ENCODE measurements around the gene TADA2B.

TADA2B gene

DNA sequence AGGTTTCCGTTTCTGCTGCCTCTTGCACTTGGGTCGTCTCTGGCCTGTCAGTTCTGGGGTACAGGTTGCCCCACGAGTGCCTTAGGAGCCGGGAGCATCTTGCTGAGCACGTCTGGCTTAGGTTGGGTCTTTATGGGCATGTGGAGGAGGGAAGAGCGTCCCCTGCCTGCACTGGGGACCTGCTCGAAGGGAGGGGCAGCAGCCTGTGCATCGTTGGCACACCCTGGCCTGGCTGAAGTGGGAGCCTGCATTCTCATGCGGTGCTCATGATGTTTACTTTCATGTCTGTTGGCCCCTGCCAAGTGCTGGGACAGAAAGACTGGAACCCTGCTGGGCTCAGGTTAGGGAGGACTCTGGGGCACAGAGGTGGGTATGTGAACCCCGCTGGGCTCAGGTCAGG lies 23.8 kb upstream of the TADA2B start:
- no peak for DNase-seq

DNA sequence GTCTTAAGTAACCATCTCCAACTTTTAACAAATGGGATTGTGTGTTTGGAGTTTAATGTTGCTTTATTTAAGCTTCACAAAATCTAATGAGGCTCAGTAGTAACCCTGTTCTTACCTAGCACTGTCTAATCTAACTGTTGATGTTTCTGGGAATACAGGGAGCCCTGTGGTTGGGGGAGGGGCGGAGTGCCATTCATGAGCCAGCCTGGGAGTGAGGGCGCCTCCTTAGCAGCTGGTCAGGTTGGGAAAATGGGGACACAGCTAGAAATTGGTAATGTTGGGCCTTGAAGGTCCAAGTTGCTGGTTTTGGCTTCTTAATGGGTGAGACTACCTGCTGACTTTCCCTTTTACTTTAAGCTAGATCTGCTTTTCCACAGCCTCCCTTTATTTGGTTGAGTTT lies 22.9 kb upstream of the TADA2B start:
- DNase-seq: no peak

DNA sequence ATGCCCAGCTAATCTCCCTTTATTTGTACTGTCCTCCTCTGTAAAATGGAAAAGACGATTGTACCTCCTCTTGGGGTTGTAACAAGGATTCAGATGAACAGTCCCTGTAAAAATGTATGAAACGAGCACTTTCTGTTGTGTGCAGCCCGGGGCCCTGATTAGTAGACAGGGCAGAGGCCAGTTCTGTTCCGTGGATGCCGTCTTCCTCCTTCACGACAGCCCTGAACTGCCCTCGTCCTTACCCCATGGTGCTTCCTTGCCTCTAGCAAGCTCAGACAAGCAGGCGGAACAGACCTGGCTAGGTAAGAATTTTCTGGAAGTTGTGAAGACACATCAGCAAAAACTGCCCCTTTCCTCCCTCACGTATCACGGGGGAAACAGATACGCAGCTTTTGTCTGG lies 22.3 kb upstream of the TADA2B start:
- DNase-seq: no peak

DNA sequence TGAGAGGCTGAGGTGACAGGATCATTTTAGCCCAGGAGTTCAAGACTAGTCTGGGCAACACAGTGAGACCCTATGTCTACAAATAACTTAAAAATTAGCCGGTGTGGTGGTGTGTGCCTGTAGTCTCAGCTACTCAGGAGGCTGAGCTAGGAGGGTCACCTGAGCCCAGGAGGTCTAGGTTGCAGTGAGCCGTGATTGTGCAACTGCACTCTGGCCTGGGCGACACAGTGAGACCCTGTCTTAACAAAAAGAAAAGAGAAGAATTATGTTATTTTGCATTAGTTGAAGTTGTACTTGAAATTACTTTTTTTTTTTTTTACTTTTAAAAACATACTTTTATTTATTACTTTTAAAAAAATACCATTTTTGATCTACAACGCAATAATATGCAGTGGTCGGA lies 21.8 kb upstream of the TADA2B start:
- no peak for DNase-seq

DNA sequence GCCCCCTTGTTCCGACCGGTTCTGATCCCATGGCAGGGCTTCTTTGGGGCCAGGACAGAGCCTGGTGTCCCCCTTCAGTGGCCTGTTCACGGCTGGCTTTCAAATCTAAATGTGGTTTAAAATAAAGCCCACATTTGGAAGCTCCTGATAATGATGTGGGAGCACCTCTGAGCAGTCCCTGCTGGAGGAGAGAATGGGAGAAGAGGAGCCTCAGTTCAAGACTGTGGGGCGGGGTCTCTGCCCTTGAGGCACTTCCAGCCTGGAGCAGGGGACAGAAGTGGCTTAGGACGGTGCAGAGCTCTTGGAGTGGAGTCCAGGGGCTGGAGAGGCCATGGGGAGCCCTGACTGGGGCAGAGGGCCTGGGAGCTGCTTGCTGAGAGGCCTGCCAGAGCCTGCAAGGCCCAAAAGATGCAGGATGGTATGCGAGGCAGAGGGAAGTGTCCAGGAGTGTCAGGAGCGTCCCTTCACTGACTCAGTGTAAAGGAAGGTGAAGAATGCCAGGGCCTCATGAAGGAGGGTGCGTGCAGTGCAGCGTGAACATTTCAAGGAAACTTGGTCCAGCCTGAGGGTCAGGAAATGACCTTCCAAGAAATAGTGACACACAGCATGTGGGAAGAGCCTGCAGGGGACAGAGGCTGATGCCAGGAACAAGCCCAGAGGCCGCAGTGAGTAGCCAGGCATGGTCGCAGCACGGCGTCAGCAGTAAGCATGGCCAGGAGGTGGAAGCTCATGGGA lies 21.1 kb upstream of the TADA2B start:
- DNase-seq: no peak

DNA sequence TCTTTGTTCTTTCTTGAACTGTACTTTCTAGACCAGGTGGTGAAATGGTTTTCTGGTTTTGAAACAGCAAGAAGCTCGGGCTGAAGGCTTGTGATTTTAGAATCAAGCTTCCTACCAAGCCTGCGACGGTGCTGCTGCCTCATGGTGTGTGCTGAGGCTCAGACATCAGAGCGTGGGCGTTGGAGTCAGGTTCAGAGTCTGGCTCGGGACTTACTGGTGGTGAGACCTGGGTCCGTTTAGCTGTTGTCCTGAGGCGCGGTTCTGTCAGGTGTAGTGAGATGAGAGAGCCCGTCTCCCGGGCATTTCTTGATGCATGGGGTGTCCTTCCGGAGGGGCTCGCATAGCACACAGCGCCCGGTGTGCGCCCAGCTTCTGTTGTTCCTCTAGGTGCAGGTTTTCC lies 19.7 kb upstream of the TADA2B start:
- DNase-seq: no peak

DNA sequence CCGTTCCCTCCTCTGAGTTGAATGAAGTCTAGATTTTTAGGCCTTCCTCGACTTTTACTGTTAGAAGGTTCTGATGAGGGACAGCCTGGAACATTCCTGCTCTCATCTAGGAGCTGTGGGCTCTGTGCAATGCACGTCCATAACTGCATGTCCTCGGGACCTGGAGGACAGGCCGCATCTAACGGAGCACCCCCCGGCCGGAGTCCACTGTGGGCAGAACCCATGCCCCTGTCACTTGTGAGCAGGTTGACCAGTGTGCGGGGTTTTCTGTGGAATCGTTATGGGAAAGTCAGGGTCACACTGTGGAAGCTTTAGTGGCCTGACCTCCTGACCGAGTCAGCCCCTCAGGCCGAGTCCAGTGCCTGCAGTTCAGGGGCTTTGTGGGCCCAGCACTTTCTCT lies 19.3 kb upstream of the TADA2B start:
- DNase-seq: no peak

DNA sequence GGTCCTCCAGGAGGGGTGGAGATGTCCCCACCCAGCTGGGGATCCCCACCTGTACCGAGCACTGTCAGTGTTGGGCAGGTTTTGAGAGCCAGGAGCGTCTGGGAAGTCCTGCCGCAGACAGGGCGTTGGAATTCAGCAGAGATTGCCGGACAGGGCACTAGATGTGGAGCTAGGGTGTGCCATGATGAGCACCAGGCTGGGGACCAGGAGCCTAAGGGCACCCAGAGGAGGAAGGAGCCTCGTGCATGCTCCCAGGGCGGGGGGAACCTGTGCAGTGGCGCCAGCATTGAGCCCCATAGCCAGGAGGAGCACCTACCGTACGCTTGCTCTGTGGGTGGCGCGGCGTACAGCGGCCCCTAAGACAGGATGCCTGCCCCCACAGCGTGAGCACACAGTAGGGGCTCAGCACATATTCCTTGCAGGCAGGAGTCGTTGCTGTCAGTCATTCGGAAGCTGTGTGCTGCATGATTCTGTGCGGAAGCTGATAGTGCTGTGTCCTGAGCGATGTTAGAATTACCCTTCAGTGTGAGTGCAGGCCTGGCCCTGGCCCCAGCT lies 18.8 kb upstream of the TADA2B start:
- no peak for DNase-seq

DNA sequence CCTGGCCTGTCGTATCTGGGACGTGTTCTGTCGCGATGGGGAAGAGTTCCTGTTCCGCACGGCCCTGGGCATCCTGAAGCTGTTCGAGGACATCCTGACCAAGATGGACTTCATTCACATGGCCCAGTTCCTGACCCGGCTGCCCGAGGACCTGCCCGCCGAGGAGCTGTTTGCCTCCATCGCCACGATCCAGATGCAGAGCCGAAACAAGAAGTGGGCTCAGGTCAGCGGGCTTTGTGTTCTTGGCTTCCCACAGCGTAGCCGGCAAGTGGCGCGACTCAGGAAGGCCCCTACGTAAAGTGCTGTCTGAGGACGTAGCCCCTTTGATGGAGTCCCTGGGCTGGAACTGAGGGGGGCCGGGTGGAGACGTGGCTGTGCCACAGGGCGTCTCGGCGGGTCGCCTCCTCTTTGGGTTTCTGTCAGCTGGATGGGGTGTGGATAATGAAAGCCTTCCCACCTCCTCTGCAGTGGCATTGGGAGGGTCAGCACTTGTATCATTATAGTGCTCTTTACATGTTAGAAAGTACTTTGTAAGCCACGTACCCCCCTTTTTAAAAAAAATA lies 18.1 kb upstream of the TADA2B start:
- DNase-seq: no peak

DNA sequence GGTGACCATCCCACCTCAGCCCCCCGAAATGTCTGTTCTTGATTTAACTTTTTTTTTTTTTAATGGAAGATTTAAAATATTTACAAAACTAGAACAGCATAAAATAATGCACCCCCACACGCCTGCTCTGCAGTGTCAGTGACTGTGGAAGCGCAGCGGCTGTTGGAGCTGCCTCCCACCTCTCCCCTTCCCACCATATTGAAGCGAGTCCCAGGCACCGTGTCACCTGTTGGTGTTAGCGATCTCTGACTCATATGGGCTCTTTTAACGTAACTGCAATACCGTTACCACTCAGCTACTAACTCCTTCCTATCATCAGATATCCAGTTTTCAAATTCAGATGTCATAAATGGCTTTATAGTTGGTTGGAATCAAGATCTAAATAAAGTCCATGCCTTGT lies 17.1 kb upstream of the TADA2B start:
- no peak for DNase-seq

DNA sequence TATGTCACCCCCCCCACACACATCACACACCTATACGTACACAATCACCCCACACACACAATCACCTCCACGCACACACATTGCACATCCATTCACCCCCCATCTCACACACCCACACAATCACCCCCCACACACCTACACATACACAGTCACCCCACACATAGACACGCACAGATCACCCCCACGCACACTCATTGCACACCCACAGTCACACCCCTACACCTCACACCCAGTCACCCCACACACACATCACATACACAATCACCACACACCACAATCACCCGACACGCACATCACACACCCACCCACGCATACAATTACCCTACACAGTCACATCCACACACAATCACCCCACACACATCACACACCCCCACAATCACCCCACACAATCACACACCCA lies 15.9 kb upstream of the TADA2B start:
- DNase-seq: no peak

DNA sequence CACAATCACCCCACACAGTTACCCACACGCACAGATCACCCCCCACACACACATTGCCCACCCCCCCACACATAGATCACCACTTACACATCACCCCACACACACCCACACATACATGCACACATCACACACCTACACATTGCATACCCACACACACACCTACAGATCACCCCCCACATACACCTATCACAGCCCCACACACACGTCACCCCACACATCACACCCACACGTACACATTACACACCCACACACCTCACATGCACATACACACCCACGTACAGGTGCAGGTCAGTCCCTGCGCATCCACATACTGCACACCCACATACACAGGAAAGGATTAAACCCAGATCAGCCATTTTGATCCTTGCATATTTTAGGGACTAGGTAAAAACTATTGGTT lies 15.3 kb upstream of the TADA2B start:
- no peak for DNase-seq

DNA sequence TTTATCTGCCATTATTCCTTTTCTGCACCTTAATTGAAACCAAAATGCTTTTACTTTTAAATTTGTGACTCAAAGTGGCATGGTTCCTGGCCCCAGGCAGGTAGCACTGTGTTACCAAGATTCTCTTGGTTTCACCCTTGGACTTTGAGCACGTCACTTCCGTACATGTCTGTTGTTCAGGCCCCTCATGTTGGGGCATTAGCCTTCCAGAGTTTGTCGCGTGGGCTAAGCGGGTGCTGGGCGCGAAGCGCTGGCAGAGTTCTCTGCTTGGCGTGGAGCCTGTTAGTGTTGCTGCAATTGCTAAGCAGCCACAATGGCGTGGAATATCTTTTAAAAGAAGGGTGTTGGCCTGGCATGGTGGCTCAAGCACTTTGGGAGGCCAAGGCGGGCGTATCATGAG lies 14.0 kb upstream of the TADA2B start:
- DNase-seq: no peak

DNA sequence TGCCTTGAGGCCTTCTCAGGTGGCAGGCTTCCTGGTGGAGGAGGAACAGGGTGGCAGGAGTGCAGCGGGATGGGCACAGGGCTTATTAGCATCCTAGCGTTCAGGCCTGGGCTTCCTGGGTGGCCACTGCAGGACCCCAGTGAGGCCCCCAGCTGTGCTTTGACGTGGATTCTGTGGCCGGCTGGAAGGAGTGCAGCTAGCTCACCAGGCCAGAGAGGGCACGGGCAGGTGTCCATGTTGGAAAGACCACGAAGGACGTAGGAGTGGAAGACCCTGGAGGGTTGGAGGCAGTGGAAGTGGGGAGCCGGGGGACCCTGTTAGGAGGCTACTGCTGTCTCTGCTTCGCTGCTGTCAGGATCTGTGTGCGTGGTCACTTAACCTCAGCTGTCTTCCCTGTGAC lies 13.3 kb upstream of the TADA2B start:
- DNase-seq: no peak

DNA sequence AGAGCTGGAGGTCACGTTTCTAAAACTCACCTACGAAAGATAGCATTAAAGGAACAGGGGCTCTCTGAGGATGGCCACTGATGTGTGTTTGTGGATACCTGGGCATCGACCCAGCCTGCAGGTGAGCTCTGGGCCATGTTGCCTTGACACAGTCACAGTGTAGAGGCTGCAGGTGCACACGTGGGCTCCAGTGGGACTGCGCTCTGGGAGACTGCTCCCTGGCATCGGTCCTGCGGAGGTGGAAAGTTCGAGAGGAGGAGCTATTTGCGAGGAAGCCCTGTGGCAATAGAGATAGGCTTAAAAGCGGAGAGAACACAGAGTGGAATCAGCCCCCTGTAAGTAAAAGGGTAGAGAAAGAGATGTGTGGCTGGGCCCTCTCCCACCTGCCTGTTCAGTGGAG lies 12.3 kb upstream of the TADA2B start:
- DNase-seq: no peak

DNA sequence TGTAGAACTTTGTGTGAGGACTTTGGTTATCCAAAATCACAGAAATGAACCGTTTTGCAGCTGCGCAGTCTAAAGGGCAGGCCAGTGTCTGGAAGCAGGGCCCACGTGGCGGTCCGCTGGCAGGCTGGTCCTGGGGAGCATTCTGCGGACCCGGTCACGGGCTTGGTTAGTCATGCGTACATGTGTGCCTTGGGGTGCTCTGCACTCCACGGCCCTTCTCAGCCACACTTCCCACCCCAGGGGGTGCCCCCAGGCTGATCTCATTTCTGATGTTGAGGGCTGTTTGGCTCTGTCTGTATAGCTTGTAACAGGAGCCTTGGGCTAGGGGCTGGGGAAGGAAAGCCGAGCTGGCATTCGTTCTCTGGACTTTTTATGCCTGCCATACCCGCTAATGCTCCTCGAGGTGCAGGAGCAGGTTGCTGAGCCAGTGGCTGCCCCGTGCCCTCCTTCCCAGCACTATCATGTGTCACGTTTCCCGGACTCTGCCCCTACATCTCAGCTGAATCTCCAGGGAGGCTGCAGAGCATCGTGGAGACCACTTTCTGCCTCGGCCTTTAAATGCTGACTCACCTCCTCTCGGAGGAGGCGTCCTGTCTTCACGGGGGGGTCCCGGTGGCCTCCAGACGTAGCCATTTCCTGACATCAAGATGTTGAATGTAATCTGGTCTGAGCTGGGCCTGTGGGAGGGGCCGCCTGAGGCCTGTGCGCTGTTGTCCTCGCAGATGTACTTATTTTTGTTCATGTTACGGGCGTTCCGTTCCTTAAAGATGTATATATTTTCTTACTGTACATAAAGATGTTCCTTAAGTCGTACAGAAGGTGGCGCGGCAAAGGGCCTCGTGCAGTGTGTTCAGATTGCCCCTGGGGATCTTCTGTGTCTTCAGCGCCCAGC lies 11.4 kb upstream of the TADA2B start:
- no peak for DNase-seq

DNA sequence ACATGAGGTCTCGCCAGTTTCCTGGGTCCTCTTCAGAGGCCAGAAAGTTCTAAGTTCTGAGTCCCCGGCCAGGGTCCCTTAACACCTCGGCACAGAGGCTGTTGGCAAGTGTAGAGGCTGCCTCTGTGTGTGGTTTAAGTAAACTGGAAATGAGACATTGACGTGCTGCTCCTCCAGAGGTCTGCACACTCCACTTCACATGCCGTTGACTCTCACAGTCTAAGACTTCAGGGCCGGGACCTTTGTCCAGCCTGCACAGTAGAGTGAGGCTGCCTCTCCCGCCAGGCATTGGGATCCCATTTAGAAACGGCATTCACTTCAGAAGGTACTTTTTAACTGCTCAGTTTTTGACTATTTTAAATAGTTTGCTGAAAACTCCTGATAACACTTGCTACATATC lies 10.6 kb upstream of the TADA2B start:
- no peak for DNase-seq

DNA sequence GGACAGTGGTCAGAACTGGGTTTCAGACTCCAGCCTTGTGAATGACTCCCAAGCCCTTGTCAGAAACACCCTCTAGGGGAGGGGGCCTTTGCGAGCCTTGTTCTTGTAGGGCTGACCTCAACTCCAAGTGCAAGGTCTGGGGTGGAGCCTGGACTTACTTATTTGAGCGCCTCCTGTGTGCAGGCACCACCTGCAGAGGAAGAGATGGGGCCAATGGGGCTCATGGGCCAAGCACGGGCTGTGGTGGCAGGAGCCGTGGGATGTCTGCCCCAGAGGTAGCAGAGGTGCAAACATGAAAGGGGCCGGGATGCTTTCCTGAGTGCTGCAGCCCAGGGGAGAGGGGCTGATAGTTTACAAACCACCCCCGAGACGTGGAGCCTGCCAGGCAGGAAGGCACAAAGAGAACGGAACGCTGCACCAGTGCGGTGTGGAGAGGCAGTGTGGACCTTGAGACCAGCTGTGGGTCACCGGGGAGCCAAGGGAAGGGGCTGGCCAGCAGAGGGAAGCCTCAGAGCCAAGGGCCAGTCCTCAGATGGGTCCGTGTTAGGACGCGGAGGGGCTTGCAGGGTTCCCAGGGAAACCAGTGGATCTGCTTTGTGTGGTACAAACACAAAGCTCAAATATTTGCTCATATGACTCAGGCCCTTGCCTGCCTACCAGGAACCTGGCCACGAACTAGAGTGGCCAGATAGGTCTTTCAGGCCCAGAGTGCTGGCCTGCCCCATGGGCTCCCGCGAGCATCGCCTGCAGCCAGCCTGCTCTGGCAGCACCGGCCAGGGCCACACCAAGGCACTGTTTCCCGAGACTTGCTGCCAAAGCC lies 8.7 kb upstream of the TADA2B start:
- no peak for DNase-seq

DNA sequence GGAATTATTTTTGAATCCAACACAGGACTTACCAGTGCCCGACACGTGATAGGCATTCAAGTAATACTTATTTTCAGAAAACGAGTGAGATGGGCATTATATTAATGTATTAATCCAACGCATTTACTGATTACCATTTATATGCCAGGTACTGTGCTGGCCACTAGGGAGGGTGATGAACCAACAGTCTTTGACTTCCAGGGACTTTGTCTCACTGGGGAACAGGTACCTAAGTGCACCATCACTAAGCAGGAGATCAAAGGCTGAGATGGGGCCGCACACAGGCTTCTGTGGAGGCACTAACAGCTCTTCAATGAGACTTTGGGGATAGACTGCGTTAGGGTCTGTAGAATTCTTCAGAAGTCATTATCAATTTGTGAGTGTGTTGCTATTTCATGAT lies 5.7 kb upstream of the TADA2B start:
- DNase-seq: no peak

DNA sequence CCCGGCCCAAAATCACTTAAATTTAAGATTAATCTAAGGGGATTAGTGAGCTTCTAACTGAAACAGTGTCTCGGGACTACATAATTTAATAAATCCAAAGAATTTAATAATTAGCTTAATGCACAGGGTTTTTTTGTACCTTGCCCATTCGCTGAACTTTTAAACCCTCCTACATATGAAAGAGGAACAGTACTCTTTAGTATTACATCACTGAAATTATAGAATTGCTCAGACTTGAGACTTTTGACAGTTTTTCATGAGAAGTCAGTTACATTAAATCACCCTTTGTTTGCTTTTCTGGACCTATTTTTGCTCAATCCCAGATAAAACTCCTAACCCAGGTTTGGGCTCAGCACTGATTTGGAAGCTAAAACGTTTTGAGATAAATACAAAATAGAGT lies 2.4 kb upstream of the TADA2B start:
- DNase-seq: no peak

DNA sequence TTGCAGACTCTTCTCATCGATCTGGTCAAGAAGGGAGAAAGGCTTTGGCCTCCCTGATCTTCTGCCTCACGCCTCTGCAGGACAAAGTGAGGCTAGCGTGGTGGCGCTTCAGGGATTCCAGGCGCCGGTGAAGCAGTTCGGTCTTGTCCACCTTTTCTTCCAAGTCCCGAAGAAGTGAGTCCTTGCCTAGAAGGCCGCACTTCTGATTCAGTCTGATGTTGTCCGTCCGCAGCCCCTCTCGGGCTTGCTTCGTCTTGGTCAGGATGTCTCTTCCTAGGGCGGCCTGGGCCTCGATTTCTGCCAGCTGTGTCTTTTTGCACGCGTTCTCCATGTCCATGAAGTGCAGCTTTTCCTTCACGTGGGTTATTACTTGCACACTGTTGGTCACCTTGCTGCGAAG lies 1.9 kb upstream of the TADA2B start:
- no peak for DNase-seq

DNA sequence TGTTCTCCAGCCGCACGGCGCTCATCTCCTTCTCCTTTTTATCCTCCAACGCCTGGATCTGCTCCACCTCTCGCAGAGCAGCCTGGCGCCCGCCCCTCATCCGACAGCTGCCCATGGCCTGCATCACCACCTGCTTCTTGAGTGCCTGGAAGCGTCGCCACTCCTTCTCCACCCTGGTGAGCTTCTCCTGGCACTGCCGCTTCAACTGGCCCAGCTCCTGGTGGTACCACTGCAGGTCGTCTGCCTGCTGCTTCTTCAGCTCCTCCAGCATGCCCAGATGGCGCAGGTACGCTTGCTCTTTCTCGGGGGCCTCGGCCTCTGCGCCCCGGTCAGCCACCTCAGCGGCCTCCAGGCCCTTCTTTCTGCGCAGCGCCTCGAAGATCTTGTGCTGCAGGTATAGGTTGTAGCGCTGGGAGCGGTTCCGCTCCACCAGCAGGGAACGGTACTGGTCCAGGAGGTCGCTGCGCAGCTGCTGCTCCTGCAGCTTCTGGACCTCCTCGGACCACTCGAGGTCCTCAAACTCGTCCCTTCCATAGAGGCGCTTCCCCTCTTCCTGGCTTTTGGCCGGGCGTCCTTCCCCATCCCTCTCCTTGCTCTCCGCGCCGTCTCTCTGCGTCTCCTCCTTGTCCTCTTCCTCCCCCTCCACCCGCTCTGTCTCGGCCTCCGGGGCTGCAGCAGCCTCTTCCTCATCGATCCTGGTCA lies 1.2 kb upstream of the TADA2B start:
- DNase-seq: no peak
